ENCODE measurements around the gene LONP2. TPM values are rescaled to one million over a fixed set of nuclear protein-coding genes. Genes with fewer than 3 reads are reported as not detected.
"Not testable (repeated sequence)": the region's sequence is repeated elsewhere in the genome, so short reads cannot be mapped to it uniquely, and the experiment has no call there.

The LONP2 gene
- total RNA-seq, 4 donors from 2014 or later, result 28.2 to 88.9 (median 64.3) TPM

GRCh38 chr16:48350736-48351135 is 106.6 kb downstream of the LONP2 start:
- Histone ChIP-seq H3K27ac (no peak overlapping the region), H3K36me3 (peaks cover 0 to 3% of the 10 kb centered on the region in 2 donors), H3K4me1 (no peaks in the 10 kb centered on the region), H3K4me3 (no peak overlapping the region), H3K27me3 (no peaks in the 10 kb centered on the region), H3K9me3 (no peaks in the 10 kb centered on the region)
- no peak for TF ChIP-seq CTCF (IDR thresholded peaks at IDR 0.05)
- no peak for TF ChIP-seq POLR2A (IDR thresholded peaks at IDR 0.05)
- intact Hi-C loops (cut with DNase I; ENCODE audit: low total_unique reads), result loop anchor here (10.0 kb wide), 1 partner anchor 274 kb away; no protein-coding TSS in a partner anchor
- no peak for DNase-seq

- DNase-seq, result no peak
- intact Hi-C loops (cut with DNase I; ENCODE audit: low total_unique reads), result loop anchor here (10.0 kb wide), 1 partner anchor 272 kb away; no protein-coding TSS in a partner anchor
- Histone ChIP-seq H3K9me3 (no peaks in the 10 kb centered on the region), H3K4me3 (no peak overlapping the region), H3K36me3 (peaks cover 0 to 3% of the 10 kb centered on the region in 2 donors), H3K27me3 (no peaks in the 10 kb centered on the region), H3K27ac (no peak overlapping the region), H3K4me1 (no peaks in the 10 kb centered on the region)
- TF ChIP-seq CTCF (IDR thresholded peaks at IDR 0.05) (no peak), POLR2A (IDR thresholded peaks at IDR 0.05) (no peak)
These were observed 108.7 kb downstream of the LONP2 start for GRCh38 chr16:48352648-48353390.

GRCh38 chr16:48353565-48354163 is 109.6 kb downstream of the LONP2 start:
- Histone ChIP-seq H3K27ac (no peak overlapping the region), H3K36me3 (peaks cover 0 to 3% of the 10 kb centered on the region in 2 donors), H3K4me1 (no peaks in the 10 kb centered on the region), H3K4me3 (no peak overlapping the region), H3K9me3 (no peaks in the 10 kb centered on the region), H3K27me3 (no peaks in the 10 kb centered on the region)
- peak; percentile 41 to 50 for DNase-seq
- intact Hi-C loops (cut with DNase I; ENCODE audit: low total_unique reads), result loop anchor here (10.0 kb wide), 1 partner anchor 271 kb away; no protein-coding TSS in a partner anchor
- peak; percentile 74 to 81 (median 76) for TF ChIP-seq CTCF (IDR thresholded peaks at IDR 0.05)
- no peak for TF ChIP-seq POLR2A (IDR thresholded peaks at IDR 0.05)

GRCh38 chr16:48354385-48354784 is 110.3 kb downstream of the LONP2 start:
- DNase-seq, H3K9me3 ChIP-seq, H3K36me3 ChIP-seq, H3K27me3 ChIP-seq, H3K4me3 ChIP-seq, H3K27ac ChIP-seq, H3K4me1 ChIP-seq: not testable (repeated sequence)
- intact Hi-C loops (cut with DNase I; ENCODE audit: low total_unique reads), result loop anchor here (10.0 kb wide), 1 partner anchor 270 kb away; no protein-coding TSS in a partner anchor

- H3K36me3 ChIP-seq, result peaks cover 0 to 3% of the 10 kb centered on the region in 2 donors
These were observed 111.1 kb downstream of the LONP2 start for GRCh38 chr16:48354877-48355855.

More at GRCh38 chr16:48354877-48355855, 111.1 kb downstream of the LONP2 start:
- Histone ChIP-seq H3K4me3 (no peak overlapping the region), H3K4me1 (no peaks in the 10 kb centered on the region), H3K27ac (no peak overlapping the region), H3K27me3 (no peaks in the 10 kb centered on the region), H3K9me3 (no peaks in the 10 kb centered on the region)
- DNase-seq, result no peak
- TF ChIP-seq CTCF (IDR thresholded peaks at IDR 0.05) (no peak), POLR2A (IDR thresholded peaks at IDR 0.05) (no peak)
- intact Hi-C loops (cut with DNase I; ENCODE audit: low total_unique reads), result loop anchor here (10.0 kb wide), 1 partner anchor 270 kb away; no protein-coding TSS in a partner anchor
